CD4-positive, alpha-beta T cell treated with Interleukin-6 for 4 hours (primary cell): ENCODE results near the gene DSCAML1.

ENCODE experiments used
- DNase-seq: peaks from one replicate; pipeline ENCODE4 v3.0.0-alpha.2; 2020; ENCODE audit warnings: mixed read lengths

Gene DSCAML1

GRCh38 chr11:117631336-117632140 lies 165.5 kb downstream of the DSCAML1 start:
- no peak for DNase-seq

GRCh38 chr11:117629891-117630538 lies 167.0 kb downstream of the DSCAML1 start:
- DNase-seq = no peak

GRCh38 chr11:117629146-117629545 lies 167.9 kb downstream of the DSCAML1 start:
- no peak for DNase-seq

- DNase-seq = no peak
Observed at GRCh38 chr11:117627259-117627658, 169.8 kb downstream of the DSCAML1 start.

- no peak for DNase-seq
Observed at GRCh38 chr11:117626576-117626975, 170.4 kb downstream of the DSCAML1 start.

- no peak for DNase-seq
Observed at GRCh38 chr11:117625237-117625636, 171.8 kb downstream of the DSCAML1 start.

GRCh38 chr11:117623831-117624271 lies 173.2 kb downstream of the DSCAML1 start:
- DNase-seq = no peak

GRCh38 chr11:117621226-117621625 lies 175.8 kb downstream of the DSCAML1 start:
- no peak for DNase-seq

GRCh38 chr11:117620659-117621058 lies 176.4 kb downstream of the DSCAML1 start:
- no peak for DNase-seq

GRCh38 chr11:117620086-117620485 lies 176.9 kb downstream of the DSCAML1 start:
- DNase-seq = no peak

- DNase-seq = no peak
Observed at GRCh38 chr11:117619661-117620060, 177.4 kb downstream of the DSCAML1 start.

GRCh38 chr11:117618982-117619355 lies 178.0 kb downstream of the DSCAML1 start:
- no peak for DNase-seq

- no peak for DNase-seq
Observed at GRCh38 chr11:117618302-117618981, 178.6 kb downstream of the DSCAML1 start.

GRCh38 chr11:117616979-117617378 lies 180.0 kb downstream of the DSCAML1 start:
- DNase-seq = no peak

GRCh38 chr11:117614728-117615127 lies 182.3 kb downstream of the DSCAML1 start:
- DNase-seq = no peak

- no peak for DNase-seq
Observed at GRCh38 chr11:117613521-117613920, 183.5 kb downstream of the DSCAML1 start.

- no peak for DNase-seq
Observed at GRCh38 chr11:117612177-117612576, 184.8 kb downstream of the DSCAML1 start.

- DNase-seq = no peak
Observed at GRCh38 chr11:117610901-117611300, 186.1 kb downstream of the DSCAML1 start.

- no peak for DNase-seq
Observed at GRCh38 chr11:117610045-117610444, 187.0 kb downstream of the DSCAML1 start.

- DNase-seq = no peak
Observed at GRCh38 chr11:117607449-117607848, 189.6 kb downstream of the DSCAML1 start.

GRCh38 chr11:117606790-117607189 lies 190.2 kb downstream of the DSCAML1 start:
- DNase-seq = no peak

GRCh38 chr11:117606211-117606610 lies 190.8 kb downstream of the DSCAML1 start:
- DNase-seq = no peak

- no peak for DNase-seq
Observed at GRCh38 chr11:117605331-117605730, 191.7 kb downstream of the DSCAML1 start.
